WI38 (cell line): ENCODE results near the gene CLEC4F.
"Not testable (repeated sequence)": the region's sequence is repeated elsewhere in the genome, so short reads cannot be mapped to it uniquely, and the experiment has no call there.

Experiments used
- H3K4me3 ChIP-seq: 2 replicates; pipeline ENCODE4 v1.5.1; 2011; ENCODE audit warnings: low read depth, mild to moderate bottlenecking, control low read depth, low read length
- CTCF ChIP-seq: IDR thresholded peaks from 2 replicates; pipeline ENCODE4 v1.5.1; 2012; ENCODE audit warnings: low read depth, mild to moderate bottlenecking, control low read depth, low read length

The CLEC4F gene

GRCh38 chr2:70799706-70800105, 20.7 kb downstream of the CLEC4F start:
- TF ChIP-seq CTCF: no peak
- no peak overlapping the region for H3K4me3 ChIP-seq

GRCh38 chr2:70797996-70798395, 22.4 kb downstream of the CLEC4F start:
- not testable (repeated sequence) for H3K4me3 ChIP-seq

GRCh38 chr2:70797506-70797905, 22.9 kb downstream of the CLEC4F start:
- no peak overlapping the region for H3K4me3 ChIP-seq
- TF ChIP-seq CTCF: no peak

- H3K4me3 ChIP-seq: no peak overlapping the region
- TF ChIP-seq CTCF: no peak
Observed at GRCh38 chr2:70796262-70796661, 24.1 kb downstream of the CLEC4F start.

- no peak for TF ChIP-seq CTCF
- H3K4me3 ChIP-seq: no peak overlapping the region
Observed at GRCh38 chr2:70795164-70795995, 25.0 kb downstream of the CLEC4F start.

GRCh38 chr2:70793450-70793849, 26.9 kb downstream of the CLEC4F start:
- TF ChIP-seq CTCF: no peak
- no peak overlapping the region for H3K4me3 ChIP-seq

- no peak within 1 kb of the TSS for H3K4me3 ChIP-seq
- TF ChIP-seq CTCF: no peak
Observed at GRCh38 chr2:70790136-70790828, 30.1 kb downstream of the CLEC4F start, which contains the start of gene FIGLA. TSS of gene FIGLA (minus strand) at chr2:70790643. CDS start at chr2:70790638, 5 bp downstream.
